ENCODE measurements around the gene SLC17A9.

SLC17A9 gene

DNA sequence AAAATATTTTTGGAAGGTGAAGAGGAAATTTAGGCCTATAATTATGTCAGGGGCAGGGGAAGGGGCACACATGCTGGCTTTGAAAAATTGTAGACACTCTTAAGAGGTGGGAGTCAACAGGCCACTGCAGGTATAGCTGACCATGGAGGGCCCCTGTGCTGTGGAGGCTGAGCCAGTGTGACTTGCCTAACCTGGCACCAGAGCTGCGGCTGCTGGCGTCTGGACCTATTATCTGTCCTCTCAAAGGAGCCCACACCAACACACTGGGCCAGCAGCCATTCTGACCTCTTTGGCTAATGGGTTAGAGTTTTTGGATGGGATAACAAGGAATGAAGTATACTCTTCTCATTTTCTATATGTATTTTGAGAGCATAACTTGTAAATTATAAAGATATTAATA is 10.1 kb upstream of the SLC17A9 start:
- TF ChIP-seq YY1 (IDR thresholded peaks at IDR 0.05; ENCODE audit: insufficient read depth, insufficient read length) (no peak), SUZ12 (IDR thresholded peaks at IDR 0.05; ENCODE audit: extremely low read depth, insufficient read depth, insufficient read length) (no peak), ZNF274 (IDR thresholded peaks at IDR 0.05; ENCODE audit: low read depth, low read length) (no peak)
- Histone ChIP-seq H3K27me3 (ENCODE audit: insufficient read depth, insufficient read length) (no peaks in the 10 kb centered on the region), H3K9ac (ENCODE audit: insufficient read length, low read depth) (no peak overlapping the region), H3K36me3 (ENCODE audit: insufficient read depth, insufficient read length, low read length) (peaks cover 70% of the 10 kb centered on the region), H3K4me3 (ENCODE audit: insufficient read length, low read depth) (no peak overlapping the region), H3K9me3 (ENCODE audit: insufficient read depth, low read length) (no peaks in the 10 kb centered on the region), H3K4me1 (ENCODE audit: insufficient read depth, insufficient read length) (no peaks in the 10 kb centered on the region)
- DNase-seq (ENCODE audit: low read depth, low spot score) = no peak

- TF ChIP-seq SUZ12 (IDR thresholded peaks at IDR 0.05; ENCODE audit: extremely low read depth, insufficient read depth, insufficient read length) = no peak
- no peak for TF ChIP-seq ZNF274 (IDR thresholded peaks at IDR 0.05; ENCODE audit: low read depth, low read length)
- no peak for TF ChIP-seq YY1 (IDR thresholded peaks at IDR 0.05; ENCODE audit: insufficient read depth, insufficient read length)
- Histone ChIP-seq H3K4me1 (ENCODE audit: insufficient read depth, insufficient read length) (no peaks in the 10 kb centered on the region), H3K36me3 (ENCODE audit: insufficient read depth, insufficient read length, low read length) (peaks cover 79% of the 10 kb centered on the region), H3K4me3 (ENCODE audit: insufficient read length, low read depth) (no peak overlapping the region), H3K9me3 (ENCODE audit: insufficient read depth, low read length) (0 out of 2 replicates have a peak, but pooled peaks cover 3% of the 10 kb centered on the region), H3K9ac (ENCODE audit: insufficient read length, low read depth) (no peak overlapping the region), H3K27me3 (ENCODE audit: insufficient read depth, insufficient read length) (no peaks in the 10 kb centered on the region)
- no peak for DNase-seq (ENCODE audit: low read depth, low spot score)
Measured at GRCh38 chr20:62943396-62943795, 9.1 kb upstream of the SLC17A9 start.

DNA sequence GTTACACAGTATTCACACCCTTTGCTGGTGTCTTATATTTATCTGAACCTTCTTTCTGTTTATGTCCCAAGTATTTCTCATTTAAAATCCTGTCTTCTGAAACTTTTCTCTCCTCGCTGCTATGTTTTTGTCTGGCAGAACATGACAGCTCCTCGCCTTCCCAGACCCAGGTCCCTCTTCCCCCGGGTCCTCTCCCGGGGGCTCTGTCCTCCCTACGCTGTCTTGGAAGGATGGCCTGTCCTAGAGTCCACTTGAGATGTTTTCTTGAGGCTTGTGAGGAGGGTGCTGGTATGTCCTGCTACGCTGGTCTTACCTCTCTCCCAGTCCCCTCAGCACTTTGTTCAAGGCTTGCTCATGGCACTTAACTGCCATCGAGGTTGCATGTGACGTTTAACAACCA is 8.3 kb upstream of the SLC17A9 start:
- Histone ChIP-seq H3K27me3 (ENCODE audit: insufficient read depth, insufficient read length) (no peaks in the 10 kb centered on the region), H3K9me3 (ENCODE audit: insufficient read depth, low read length) (peaks cover 9% of the 10 kb centered on the region; the same call in 1 of the 2 replicates), H3K4me1 (ENCODE audit: insufficient read depth, insufficient read length) (no peaks in the 10 kb centered on the region), H3K9ac (ENCODE audit: insufficient read length, low read depth) (no peak overlapping the region), H3K4me3 (ENCODE audit: insufficient read length, low read depth) (no peak overlapping the region), H3K36me3 (ENCODE audit: insufficient read depth, insufficient read length, low read length) (peaks cover 87% of the 10 kb centered on the region)
- DNase-seq (ENCODE audit: low read depth, low spot score) = no peak
- no peak for TF ChIP-seq YY1 (IDR thresholded peaks at IDR 0.05; ENCODE audit: insufficient read depth, insufficient read length)

DNA sequence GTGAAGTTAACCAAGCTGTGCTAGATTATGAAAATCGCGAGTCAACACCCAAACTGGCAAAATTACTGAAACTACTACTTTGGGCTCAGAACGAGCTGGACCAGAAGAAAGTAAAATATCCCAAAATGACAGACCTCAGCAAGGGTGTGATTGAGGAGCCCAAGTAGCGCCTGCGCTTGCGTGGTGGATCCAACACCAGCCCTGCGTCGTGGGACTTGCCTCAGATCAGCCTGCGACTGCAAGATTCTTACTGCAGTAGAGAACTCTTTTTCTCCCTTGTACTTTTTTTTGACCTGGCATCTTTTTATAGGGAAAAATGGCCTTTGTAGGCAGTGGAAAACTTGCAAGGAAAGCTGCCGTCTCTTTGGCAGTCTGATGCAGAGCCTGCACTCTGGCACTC is 7.8 kb upstream of the SLC17A9 start:
- Histone ChIP-seq H3K27me3 (ENCODE audit: insufficient read depth, insufficient read length) (no peaks in the 10 kb centered on the region), H3K9ac (ENCODE audit: insufficient read length, low read depth) (no peak overlapping the region), H3K36me3 (ENCODE audit: insufficient read depth, insufficient read length, low read length) (peaks cover 90% of the 10 kb centered on the region), H3K9me3 (ENCODE audit: insufficient read depth, low read length) (peaks cover 9% of the 10 kb centered on the region; the same call in 1 of the 2 replicates), H3K4me3 (ENCODE audit: insufficient read length, low read depth) (no peak overlapping the region), H3K4me1 (ENCODE audit: insufficient read depth, insufficient read length) (no peaks in the 10 kb centered on the region)
- TF ChIP-seq ZNF274 (IDR thresholded peaks at IDR 0.05; ENCODE audit: low read depth, low read length) = no peak
- TF ChIP-seq SUZ12 (IDR thresholded peaks at IDR 0.05; ENCODE audit: extremely low read depth, insufficient read depth, insufficient read length) = no peak
- TF ChIP-seq YY1 (IDR thresholded peaks at IDR 0.05; ENCODE audit: insufficient read depth, insufficient read length) = no peak
- no peak for DNase-seq (ENCODE audit: low read depth, low spot score)

DNA sequence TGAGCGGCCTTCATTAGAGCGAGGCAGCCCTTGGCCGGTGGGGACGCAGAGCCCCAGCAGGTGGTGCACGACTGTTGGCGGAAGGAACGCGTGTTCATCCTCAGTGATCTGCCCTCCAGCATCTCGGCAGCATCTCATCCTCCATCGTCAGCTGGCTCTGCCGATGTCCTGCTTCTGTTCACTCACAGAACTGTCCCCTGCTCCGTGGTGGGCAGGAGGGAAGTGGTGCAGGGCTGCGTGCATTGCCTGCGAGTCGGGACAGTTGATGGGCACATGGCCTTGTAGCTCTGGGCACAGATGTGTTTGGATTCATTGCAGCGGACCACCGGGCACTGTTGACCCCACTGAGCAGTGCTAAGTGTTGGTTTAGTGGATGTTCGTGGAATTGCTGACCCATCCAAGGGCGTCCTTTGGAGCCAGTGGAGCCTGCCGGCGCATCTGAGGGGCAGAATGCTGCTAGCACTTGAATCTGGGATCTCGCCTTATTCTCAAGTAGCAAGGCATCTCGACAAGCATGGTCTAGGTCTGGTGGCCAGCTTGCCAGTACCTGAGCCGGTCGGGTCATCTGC is 6.7 kb upstream of the SLC17A9 start:
- Histone ChIP-seq H3K36me3 (ENCODE audit: insufficient read depth, insufficient read length, low read length) (peaks cover 98% of the 10 kb centered on the region), H3K4me3 (ENCODE audit: insufficient read length, low read depth) (no peak overlapping the region), H3K9me3 (ENCODE audit: insufficient read depth, low read length) (peaks cover 9% of the 10 kb centered on the region; the same call in 1 of the 2 replicates)

DNA sequence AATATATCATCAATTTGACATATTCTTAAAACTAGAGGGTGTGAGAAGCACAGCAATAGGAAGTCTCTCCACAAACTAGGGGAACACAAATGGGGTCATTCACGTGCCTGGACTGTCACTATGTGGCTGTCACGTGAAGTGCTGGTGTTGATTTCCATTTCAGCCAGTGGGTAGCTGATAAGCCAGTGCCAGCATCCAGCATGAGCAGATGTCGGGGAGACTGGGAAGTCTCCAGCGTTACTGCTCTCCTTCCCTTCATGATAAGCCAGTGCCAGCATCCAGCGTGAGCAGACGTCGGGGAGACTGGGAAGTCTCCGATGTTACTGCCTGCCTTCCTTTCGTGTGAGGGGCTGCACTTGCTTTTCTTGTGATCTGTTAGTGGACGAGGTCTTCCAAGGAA is 5.6 kb upstream of the SLC17A9 start:
- DNase-seq (ENCODE audit: low read depth, low spot score) = no peak
- Histone ChIP-seq H3K36me3 (ENCODE audit: insufficient read depth, insufficient read length, low read length) (peaks cover 97% of the 10 kb centered on the region), H3K9me3 (ENCODE audit: insufficient read depth, low read length) (peaks cover 9% of the 10 kb centered on the region; the same call in 1 of the 2 replicates), H3K27me3 (ENCODE audit: insufficient read depth, insufficient read length) (no peaks in the 10 kb centered on the region), H3K4me3 (ENCODE audit: insufficient read length, low read depth) (no peak overlapping the region), H3K4me1 (ENCODE audit: insufficient read depth, insufficient read length) (no peaks in the 10 kb centered on the region), H3K9ac (ENCODE audit: insufficient read length, low read depth) (no peak overlapping the region)
- TF ChIP-seq YY1 (IDR thresholded peaks at IDR 0.05; ENCODE audit: insufficient read depth, insufficient read length) (no peak), SUZ12 (IDR thresholded peaks at IDR 0.05; ENCODE audit: extremely low read depth, insufficient read depth, insufficient read length) (no peak), ZNF274 (IDR thresholded peaks at IDR 0.05; ENCODE audit: low read depth, low read length) (no peak)

More for the DNA sequence above, 6.7 kb upstream of the SLC17A9 start:
- Histone ChIP-seq H3K27me3 (ENCODE audit: insufficient read depth, insufficient read length) (no peaks in the 10 kb centered on the region), H3K4me1 (ENCODE audit: insufficient read depth, insufficient read length) (no peaks in the 10 kb centered on the region), H3K9ac (ENCODE audit: insufficient read length, low read depth) (no peak overlapping the region)
- TF ChIP-seq YY1 (IDR thresholded peaks at IDR 0.05; ENCODE audit: insufficient read depth, insufficient read length) (no peak), SUZ12 (IDR thresholded peaks at IDR 0.05; ENCODE audit: extremely low read depth, insufficient read depth, insufficient read length) (no peak), ZNF274 (IDR thresholded peaks at IDR 0.05; ENCODE audit: low read depth, low read length) (no peak)
- DNase-seq (ENCODE audit: low read depth, low spot score) = no peak

DNA sequence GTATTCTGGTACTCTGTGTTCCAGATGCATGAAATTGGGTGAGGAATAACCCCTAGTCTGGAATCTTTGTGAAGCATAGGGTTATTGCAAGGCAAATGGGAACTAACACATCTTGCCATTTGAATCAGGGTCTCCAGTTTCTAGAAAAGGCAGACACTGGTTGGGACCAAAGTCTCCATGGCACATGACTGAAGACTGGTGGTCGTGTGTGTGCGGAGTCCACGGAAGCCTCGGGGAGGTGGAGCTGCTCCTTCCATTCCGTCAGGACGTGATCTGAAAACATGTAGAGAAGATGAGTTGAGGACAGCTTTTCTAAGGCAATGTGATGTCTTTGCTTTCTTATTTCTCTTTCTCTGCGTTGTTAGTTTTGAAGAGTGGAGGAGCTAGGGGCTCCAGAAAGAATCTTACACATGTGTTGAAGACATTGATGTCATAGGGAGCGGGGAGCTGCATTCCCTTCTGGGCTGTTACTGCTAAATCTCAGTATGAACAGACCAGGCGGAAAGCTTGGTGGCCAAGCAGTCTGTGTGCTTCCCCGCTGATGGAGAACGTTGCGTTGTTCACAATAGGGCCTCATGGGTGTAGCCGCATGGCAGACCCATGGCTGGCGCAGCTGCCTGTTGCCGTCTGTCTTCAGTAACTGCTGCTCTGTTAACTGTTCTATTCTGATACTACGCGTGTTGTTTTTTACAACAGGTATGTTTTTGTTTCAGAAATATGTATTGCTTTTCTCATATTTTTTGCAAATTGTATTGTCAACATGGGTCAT is 4.8 kb upstream of the SLC17A9 start:
- no peak for DNase-seq (ENCODE audit: low read depth, low spot score)
- peaks cover 9% of the 10 kb centered on the region; the same call in 1 of the 2 replicates for H3K9me3 ChIP-seq (ENCODE audit: insufficient read depth, low read length)

More for the DNA sequence above, 4.8 kb upstream of the SLC17A9 start:
- TF ChIP-seq YY1 (IDR thresholded peaks at IDR 0.05; ENCODE audit: insufficient read depth, insufficient read length) (no peak), ZNF274 (IDR thresholded peaks at IDR 0.05; ENCODE audit: low read depth, low read length) (no peak), SUZ12 (IDR thresholded peaks at IDR 0.05; ENCODE audit: extremely low read depth, insufficient read depth, insufficient read length) (no peak)
- Histone ChIP-seq H3K9ac (ENCODE audit: insufficient read length, low read depth) (no peak overlapping the region), H3K4me1 (ENCODE audit: insufficient read depth, insufficient read length) (no peaks in the 10 kb centered on the region), H3K36me3 (ENCODE audit: insufficient read depth, insufficient read length, low read length) (peaks cover 89% of the 10 kb centered on the region), H3K27me3 (ENCODE audit: insufficient read depth, insufficient read length) (no peaks in the 10 kb centered on the region), H3K4me3 (ENCODE audit: insufficient read length, low read depth) (no peak overlapping the region)

All from NT2/D1 (cell line).